HG02840 (cell line): Measurements from ENCODE around the gene CCDC51.
A peak's percentile ranks its signal among the peaks of the same experiment; 100 is the strongest.
"Not testable (repeated sequence)": the region's sequence is repeated elsewhere in the genome, so short reads cannot be mapped to it uniquely, and the experiment has no call there.

Source experiments
- ATAC-seq: cut with Tn5 transposase; IDR thresholded peaks from one replicate; pipeline ENCODE4 v1.9.1; 2021; ENCODE audit warnings: mild to moderate bottlenecking, moderate library complexity, moderate number of reproducible peaks; ENCODE audit not compliant: unreplicated experiment, low FRiP score

CCDC51 gene

DNA sequence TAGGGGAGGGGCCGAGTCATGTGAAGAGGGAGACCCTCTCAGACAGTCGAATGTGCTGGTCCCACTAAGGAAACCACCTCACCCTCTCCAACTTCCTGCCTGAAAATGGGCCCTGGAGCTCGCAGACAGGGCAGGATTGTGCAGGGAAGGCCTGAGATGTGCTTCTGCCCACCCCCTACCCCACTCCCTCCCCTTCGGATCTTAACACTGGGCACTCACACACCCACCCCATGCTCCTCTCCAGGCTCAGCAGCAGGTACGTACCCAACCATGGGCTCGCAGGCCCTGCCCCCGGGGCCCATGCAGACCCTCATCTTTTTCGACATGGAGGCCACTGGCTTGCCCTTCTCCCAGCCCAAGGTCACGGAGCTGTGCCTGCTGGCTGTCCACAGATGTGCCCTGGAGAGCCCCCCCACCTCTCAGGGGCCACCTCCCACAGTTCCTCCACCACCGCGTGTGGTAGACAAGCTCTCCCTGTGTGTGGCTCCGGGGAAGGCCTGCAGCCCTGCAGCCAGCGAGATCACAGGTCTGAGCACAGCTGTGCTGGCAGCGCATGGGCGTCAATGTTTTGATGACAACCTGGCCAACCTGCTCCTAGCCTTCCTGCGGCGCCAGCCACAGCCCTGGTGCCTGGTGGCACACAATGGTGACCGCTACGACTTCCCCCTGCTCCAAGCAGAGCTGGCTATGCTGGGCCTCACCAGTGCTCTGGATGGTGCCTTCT, 26.6 kb upstream of the CCDC51 start:
- ATAC-seq = peak; percentile 5

GRCh38 chr3:48465531-48466378, 25.8 kb upstream of the CCDC51 start:
- peak; percentile 66 for ATAC-seq

- ATAC-seq = no peak
Observed at GRCh38 chr3:48465237-48465530, 25.3 kb upstream of the CCDC51 start.

GRCh38 chr3:48464713-48465221, 24.8 kb upstream of the CCDC51 start:
- no peak for ATAC-seq

- ATAC-seq = no peak
Observed at GRCh38 chr3:48463703-48464102, 23.8 kb upstream of the CCDC51 start.

- ATAC-seq = not testable (repeated sequence)
Observed at GRCh38 chr3:48461767-48462166, 21.8 kb upstream of the CCDC51 start.

- ATAC-seq = no peak
Observed at GRCh38 chr3:48460517-48460902, 20.6 kb upstream of the CCDC51 start.

GRCh38 chr3:48459773-48460516, 20.0 kb upstream of the CCDC51 start:
- ATAC-seq = no peak

DNA sequence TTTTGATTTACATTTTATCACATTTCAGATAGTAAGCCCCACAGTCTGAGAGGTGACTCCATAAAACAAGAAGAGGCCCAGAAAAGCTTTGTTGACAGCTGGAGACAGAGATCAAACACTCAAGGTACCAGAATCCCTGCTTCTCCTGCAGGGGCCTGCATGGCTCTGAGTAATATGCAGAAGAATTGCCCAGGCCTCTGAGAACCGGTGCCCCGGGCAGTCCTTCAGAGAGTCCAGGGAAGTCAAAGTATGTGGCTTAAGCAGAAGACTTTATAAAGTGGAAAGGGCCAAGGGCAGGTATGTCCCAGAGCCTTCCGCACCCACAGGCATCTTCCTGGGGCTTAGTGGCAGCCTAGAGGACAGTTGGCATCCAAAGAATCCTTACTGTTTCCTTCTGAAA, 19.4 kb upstream of the CCDC51 start:
- ATAC-seq = no peak

DNA sequence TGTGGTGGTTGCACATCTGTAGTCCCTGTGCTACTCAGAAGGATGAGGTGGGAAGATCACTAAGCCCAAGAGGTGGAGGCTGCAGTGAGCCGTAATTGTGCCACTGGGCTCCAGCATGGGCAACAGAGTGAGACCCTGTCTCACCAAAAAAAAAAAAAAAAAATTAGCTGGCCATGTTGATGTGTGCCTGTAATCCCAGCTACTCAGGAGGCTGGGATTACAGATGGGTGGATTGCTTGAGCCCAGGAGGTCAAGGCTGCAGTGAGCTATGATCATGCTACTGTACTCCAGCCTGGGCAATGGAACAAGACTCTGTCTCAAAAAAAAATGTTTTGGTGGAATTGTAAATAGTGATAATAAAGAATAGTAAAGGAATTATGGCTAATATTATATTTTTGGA, 16.5 kb upstream of the CCDC51 start:
- no peak for ATAC-seq

GRCh38 chr3:48451270-48451669, 11.4 kb upstream of the CCDC51 start:
- ATAC-seq = no peak

DNA sequence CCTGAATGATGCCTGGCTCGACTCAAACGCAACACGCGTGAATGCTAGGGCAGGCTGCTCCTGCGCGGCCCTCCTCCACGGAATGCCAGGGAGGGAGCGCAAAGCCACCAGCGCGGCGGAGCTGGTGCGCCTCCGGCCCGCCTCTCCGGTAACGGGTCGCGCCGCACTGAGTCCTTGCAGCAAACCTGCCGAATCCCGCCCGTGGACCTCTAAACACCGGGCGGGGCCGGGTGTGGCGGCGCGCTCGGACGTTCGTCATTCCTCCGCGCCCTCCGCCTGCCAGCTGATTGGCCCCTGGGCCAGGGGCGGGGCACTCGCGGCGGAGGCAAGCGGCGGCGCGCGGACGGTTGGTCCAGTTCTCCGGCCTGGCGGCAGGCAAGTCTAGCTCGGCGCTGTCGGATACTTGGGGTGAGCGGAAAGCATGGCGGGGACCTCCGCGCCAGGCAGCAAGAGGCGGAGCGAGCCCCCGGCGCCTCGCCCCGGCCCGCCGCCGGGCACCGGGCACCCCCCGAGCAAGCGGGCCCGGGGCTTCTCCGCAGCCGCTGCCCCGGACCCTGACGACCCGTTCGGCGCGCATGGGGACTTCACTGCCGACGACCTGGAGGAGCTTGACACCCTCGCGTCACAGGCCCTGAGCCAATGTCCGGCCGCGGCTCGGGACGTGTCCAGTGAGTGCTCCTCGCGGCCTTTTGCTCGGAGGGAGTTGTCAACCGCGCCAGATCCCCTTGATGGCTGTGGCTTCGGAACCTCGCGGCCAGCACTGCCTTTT, 6.7 kb upstream of the CCDC51 start, which contains the start of gene ATRIP:
ATRIP (plus strand) TSS at position 313 of the 769 bp plus-strand sequence; CDS start at position 422, 109 bp downstream.
- peak; percentile 89 for ATAC-seq

DNA sequence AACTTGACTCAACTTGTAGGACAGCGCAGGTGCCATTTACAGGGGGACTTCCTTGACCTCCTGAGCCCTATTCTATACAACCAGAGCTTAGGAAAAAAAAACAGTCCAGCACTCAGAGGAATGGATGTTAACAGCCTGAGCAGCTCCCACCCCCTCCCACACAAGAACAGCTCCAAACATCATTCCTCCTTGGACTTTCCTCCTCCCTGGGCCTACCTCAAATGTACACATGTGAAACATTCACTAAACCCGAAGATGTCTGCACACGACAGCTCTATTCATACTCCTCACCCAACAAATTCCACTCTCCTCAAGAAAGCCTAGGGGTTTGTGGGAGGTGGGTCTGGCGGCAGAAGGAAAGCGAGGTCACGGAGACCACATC, 6.1 kb upstream of the CCDC51 start:
- ATAC-seq = no peak

DNA sequence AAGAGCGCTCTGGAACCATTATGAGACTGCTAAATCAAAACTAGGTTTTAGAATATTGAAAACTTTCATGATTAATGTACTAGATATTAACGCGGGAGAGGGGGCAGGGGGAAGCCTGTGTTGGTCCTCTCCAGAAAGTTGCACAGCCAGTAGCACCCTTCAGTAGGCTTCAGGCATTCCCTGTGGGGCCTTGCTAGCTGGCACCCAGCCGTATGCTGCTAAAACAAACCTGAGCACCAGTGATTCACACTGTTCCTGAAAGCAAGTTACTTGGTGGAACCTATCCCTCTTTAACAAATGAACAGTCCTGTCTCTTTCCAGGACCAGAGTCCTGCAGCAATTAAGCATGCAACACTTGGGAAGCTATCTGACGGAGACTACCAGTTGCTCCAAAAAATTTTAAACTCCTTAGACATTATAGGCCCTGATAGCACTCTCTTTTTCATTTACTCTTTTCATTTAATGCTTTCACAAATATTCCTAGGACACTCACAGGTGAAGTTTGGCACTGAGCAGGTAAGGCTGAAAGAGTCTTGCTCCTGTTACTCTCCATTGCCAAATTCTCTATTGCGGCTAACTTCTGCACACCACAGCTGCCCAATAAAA, 5.5 kb upstream of the CCDC51 start:
- ATAC-seq = no peak

DNA sequence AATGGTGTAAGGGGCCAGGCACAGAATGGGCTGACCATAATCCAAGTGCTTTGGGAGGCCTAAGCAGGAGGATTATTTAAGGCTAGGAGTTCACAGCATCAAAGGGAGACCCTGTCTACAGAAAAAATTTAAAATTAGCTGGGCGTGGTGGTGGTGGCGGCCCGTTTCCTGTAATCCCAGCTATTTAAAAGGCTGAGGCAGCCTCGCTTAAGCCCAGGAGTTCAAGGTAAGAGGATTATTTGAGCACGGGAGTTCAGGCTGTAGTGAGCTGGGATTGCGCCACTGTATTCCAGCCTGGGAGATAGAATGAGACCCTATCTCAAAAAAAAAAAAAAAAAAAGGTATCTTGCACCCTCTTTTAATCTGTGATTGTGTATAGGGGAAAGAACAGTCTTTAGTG, 2.0 kb upstream of the CCDC51 start:
- ATAC-seq = no peak

GRCh38 chr3:48440590-48440958, 655 bp upstream of the CCDC51 start:
- no peak for ATAC-seq

- no peak for ATAC-seq
Observed at GRCh38 chr3:48437812-48438211, 2.1 kb downstream of the CCDC51 start.

DNA sequence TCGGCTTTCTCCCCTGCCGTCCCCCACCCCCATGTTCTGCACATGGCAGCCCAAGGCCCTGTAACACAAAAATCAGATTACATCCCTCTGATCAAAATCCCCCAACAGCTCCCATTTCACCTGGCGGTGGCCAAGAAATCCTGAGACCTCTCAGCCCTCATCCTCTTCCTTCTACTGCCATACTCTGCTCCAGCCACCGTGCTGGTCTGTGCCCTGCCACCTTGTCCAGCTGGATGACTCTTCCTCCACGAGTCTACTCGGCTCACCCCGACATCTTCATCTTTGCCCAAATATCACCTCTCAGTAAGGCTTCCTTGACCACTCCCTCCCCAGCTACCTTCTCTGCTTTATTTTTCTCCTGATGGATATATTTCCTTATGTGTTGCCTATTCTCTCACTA, 3.1 kb downstream of the CCDC51 start:
- no peak for ATAC-seq

DNA sequence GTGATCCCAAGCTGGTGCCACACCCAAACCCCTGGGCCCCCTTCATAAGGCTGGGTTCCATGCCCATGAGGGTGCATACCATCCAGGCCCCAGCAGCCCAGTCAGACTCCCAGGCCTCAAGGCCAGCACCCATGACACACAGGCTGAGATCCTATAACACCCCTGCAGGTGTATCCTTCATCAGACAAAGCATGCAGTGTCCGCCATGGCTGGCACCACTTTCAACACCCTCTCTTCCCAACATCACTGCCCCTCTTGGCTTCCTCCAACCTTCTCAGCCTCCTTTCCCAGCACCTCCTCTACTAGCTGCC, 3.5 kb downstream of the CCDC51 start:
- no peak for ATAC-seq

- ATAC-seq = no peak
Observed at GRCh38 chr3:48435774-48436476, 4.0 kb downstream of the CCDC51 start.
